Measurements from ENCODE around the gene MYRIP.

- TF ChIP-seq, protein P1, sequence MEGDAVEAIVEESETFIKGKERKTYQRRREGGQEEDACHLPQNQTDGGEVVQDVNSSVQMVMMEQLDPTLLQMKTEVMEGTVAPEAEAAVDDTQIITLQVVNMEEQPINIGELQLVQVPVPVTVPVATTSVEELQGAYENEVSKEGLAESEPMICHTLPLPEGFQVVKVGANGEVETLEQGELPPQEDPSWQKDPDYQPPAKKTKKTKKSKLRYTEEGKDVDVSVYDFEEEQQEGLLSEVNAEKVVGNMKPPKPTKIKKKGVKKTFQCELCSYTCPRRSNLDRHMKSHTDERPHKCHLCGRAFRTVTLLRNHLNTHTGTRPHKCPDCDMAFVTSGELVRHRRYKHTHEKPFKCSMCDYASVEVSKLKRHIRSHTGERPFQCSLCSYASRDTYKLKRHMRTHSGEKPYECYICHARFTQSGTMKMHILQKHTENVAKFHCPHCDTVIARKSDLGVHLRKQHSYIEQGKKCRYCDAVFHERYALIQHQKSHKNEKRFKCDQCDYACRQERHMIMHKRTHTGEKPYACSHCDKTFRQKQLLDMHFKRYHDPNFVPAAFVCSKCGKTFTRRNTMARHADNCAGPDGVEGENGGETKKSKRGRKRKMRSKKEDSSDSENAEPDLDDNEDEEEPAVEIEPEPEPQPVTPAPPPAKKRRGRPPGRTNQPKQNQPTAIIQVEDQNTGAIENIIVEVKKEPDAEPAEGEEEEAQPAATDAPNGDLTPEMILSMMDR (IDR thresholded peaks at IDR 0.05; ENCODE audit: low read depth, low read length), result no peak
- no peak for TF ChIP-seq EZH2phosphoT487 (IDR thresholded peaks at IDR 0.05; ENCODE audit: low read depth)
These were observed 321.3 kb downstream of the MYRIP start for GRCh38 chr3:40130721-40131120.

All from OCI-LY3 (cell line).